HepG2 (cell line): Measurements from ENCODE around the gene ANAPC16. TPM values are rescaled to one million over a fixed set of nuclear protein-coding genes. Genes with fewer than 3 reads are reported as not detected.

Experiments used
- CBFB ChIP-seq: sonication (generic); formaldehyde crosslinking; IDR thresholded peaks from 2 replicates; pipeline ENCODE4 v1.4.0; 2020; ENCODE audit warnings: missing genetic modification reagents
- FUBP1 ChIP-seq: sonication (generic); formaldehyde crosslinking; IDR thresholded peaks from 2 replicates; pipeline ENCODE4 v1.5.1; 2020; ENCODE audit warnings: missing genetic modification reagents, mild to moderate bottlenecking, borderline replicate concordance
- KLF9 ChIP-seq: IDR thresholded peaks from 2 replicates; pipeline ENCODE4 v1.6.1; 2016; ENCODE audit warnings: low read depth
- MIER3 ChIP-seq: IDR thresholded peaks from 2 replicates; pipeline ENCODE4 v1.6.1; 2016; ENCODE audit warnings: missing compliant biosample characterization, borderline replicate concordance
- MIXL1 ChIP-seq: IDR thresholded peaks from 2 replicates; pipeline ENCODE4 v1.6.1; 2016
- MXI1 ChIP-seq: IDR thresholded peaks from 3 replicates; pipeline ENCODE4 v1.6.1; 2012; ENCODE audit warnings: low read depth, low read length, inconsistent platforms, borderline replicate concordance
- PHF21A ChIP-seq: sonication (generic); formaldehyde crosslinking; IDR thresholded peaks from 2 replicates; pipeline ENCODE4 v1.5.0; 2020; ENCODE audit warnings: mild to moderate bottlenecking, missing genetic modification reagents
- POLR2G ChIP-seq: fragments of 200-400 bp; formaldehyde crosslinking; IDR thresholded peaks from 2 replicates; pipeline ENCODE4 v1.6.1; 2018; ENCODE audit warnings: mild to moderate bottlenecking, low read depth, low read length, moderate library complexity
- SNAI1 ChIP-seq: sonication (generic); formaldehyde crosslinking; IDR thresholded peaks from 2 replicates; pipeline ENCODE4 v1.5.0; 2020; ENCODE audit warnings: mild to moderate bottlenecking, missing genetic modification reagents, borderline replicate concordance
- TSC22D2 ChIP-seq: sonication (generic); formaldehyde crosslinking; IDR thresholded peaks from 2 replicates; pipeline ENCODE4 v1.5.1; 2020; ENCODE audit warnings: missing genetic modification reagents, mild to moderate bottlenecking, borderline replicate concordance
- ZNF318 ChIP-seq: sonication (generic); formaldehyde crosslinking; IDR thresholded peaks from 2 replicates; pipeline ENCODE4 v1.4.0; 2020; ENCODE audit warnings: mild to moderate bottlenecking, missing genetic modification reagents
- ZNF644 ChIP-seq: IDR thresholded peaks from 2 replicates; pipeline ENCODE4 v1.6.1; 2016; ENCODE audit warnings: low read depth
- ZNF660 ChIP-seq: sonication (generic); formaldehyde crosslinking; IDR thresholded peaks from 2 replicates; pipeline ENCODE4 v1.5.1; 2020; ENCODE audit warnings: mild to moderate bottlenecking, low read depth, missing genetic modification reagents, borderline replicate concordance
- ZNF761 ChIP-seq: sonication (generic); formaldehyde crosslinking; conservative IDR thresholded peaks from 2 replicates; pipeline ENCODE4 v1.4.0; 2020; ENCODE audit warnings: mild to moderate bottlenecking, missing genetic modification reagents
- ZNF83 ChIP-seq: sonication (generic); formaldehyde crosslinking; IDR thresholded peaks from 2 replicates; pipeline ENCODE4 v1.4.0; 2020; ENCODE audit warnings: missing genetic modification reagents, mild to moderate bottlenecking, borderline replicate concordance
- polyA plus RNA-seq, 8 experiments: library from polyadenylated mRNA; depleted of rRNA in 3 of 8; stranded (reverse) in 7 of 8; unstranded in 1 of 8; fragments of >200 nt; fragmentation: Illumina TruSeq in 4 of 8; extraction: Trizol in 4 of 8; gene quantifications; 2 replicates each; pipeline versions ENCODE4 v1.2.1 to v1.2.3, GENCODE V29; 2011 to 2016; ENCODE audit warnings: low read depth in 4 of 8, missing spikeins in 1 of 8, mixed read lengths in 1 of 8; ENCODE audit not compliant: insufficient read depth in 1 of 8
- total RNA-seq, 5 experiments: library from RNA; depleted of rRNA; stranded (reverse); fragments of >200 nt; fragmentation: Illumina TruSeq; extraction: Trizol; gene quantifications; 2 replicates each; pipeline ENCODE4 v1.2.3, GENCODE V29; 2016; ENCODE audit warnings: low read depth in 1 of 5
- TF ChIP-seq, protein P1 (sequence below): sonication (generic); formaldehyde crosslinking; IDR thresholded peaks from 2 replicates; pipeline ENCODE4 v1.4.0; 2020; ENCODE audit warnings: missing genetic modification reagents

The ANAPC16 gene
- total and polyA plus RNA-seq, 2 of the 13 experiments (the other 11 are each of a cell fraction or from before 2014, with no cell fraction given): 74.8 to 89.4 TPM

DNA sequence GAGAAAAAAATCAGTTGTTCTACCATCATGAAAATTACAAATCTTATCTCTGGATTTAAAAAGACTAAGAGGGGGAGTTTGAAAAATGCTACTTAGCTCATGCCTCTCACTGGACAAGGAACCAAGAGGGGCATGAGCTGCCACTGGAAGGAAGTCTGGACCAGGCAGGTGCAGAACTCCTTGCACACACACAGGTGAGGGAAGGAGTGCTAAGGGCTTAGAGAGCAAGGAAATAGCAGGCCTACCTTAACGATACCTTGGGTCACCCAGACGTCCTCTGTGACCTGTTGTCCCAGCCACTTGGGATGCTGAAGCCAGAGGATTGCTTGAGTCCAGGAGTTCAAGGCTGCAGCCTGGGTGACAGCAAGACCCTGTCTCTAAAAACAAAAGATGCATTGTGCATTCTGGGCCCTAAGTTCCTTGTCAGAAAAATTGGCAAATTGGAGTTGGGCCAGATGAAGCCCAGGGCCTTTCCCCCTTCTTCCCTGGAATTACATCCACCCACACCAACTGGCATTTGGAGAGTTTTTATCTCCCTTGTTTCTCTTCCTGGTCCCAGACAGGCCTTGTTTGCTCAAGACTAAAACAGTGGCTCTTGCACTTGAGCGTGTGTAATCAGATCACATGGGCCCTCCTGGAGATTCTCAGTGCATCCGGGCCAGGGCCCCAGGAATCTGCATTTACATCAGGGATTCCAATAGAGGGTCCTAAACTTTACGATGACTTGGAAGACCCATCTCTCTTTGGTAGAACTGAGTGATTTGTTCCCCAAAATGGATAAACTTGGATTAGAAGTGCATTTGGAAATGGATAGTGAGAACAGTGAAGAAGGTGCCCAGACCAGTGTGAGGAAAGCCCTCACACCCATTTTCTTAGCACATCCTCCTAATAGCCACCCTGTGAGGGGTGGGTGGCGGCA, 60.9 kb downstream of the ANAPC16 start (continued):
- TF ChIP-seq ZNF318 (CRISPR knock-in tag) (peak; percentile 81; the same call in 1 of the 2 replicates), ZNF83 (CRISPR knock-in tag) (0 out of 2 replicates have a peak, but pooled peaks have one; percentile 30), ZNF761 (CRISPR knock-in tag) (0 out of 2 replicates have a peak, but pooled peaks have one; percentile 59), PHF21A (CRISPR knock-in tag) (peak; percentile 92), KLF9 (CRISPR knock-in tag) (0 out of 2 replicates have a peak, but pooled peaks have one; percentile 18), SNAI1 (CRISPR knock-in tag) (no peak), CBFB (CRISPR knock-in tag) (0 out of 2 replicates have a peak, but pooled peaks have one; percentile 27), POLR2G (peak; percentile 94), FUBP1 (peak; percentile 83; the same call in 1 of the 2 replicates), ZNF644 (CRISPR knock-in tag) (peak; percentile 16; the same call in 1 of the 2 replicates), TSC22D2 (CRISPR knock-in tag) (0 out of 2 replicates have a peak, but pooled peaks have one; percentile 43), MIER3 (CRISPR knock-in tag) (peak; percentile 76), MIXL1 (CRISPR knock-in tag) (peak; percentile 34; the same call in 1 of the 2 replicates), ZNF660 (no peak), MXI1 (0 out of 3 replicates have a peak, but pooled peaks have one; percentile 12)
- TF ChIP-seq, protein P1, sequence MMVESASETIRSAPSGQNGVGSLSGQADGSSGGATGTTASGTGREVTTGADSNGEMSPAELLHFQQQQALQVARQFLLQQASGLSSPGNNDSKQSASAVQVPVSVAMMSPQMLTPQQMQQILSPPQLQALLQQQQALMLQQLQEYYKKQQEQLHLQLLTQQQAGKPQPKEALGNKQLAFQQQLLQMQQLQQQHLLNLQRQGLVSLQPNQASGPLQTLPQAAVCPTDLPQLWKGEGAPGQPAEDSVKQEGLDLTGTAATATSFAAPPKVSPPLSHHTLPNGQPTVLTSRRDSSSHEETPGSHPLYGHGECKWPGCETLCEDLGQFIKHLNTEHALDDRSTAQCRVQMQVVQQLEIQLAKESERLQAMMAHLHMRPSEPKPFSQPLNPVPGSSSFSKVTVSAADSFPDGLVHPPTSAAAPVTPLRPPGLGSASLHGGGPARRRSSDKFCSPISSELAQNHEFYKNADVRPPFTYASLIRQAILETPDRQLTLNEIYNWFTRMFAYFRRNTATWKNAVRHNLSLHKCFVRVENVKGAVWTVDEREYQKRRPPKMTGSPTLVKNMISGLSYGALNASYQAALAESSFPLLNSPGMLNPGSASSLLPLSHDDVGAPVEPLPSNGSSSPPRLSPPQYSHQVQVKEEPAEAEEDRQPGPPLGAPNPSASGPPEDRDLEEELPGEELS (CRISPR knock-in tag): peak; percentile 68
